ENCODE results near the gene ACSL3.

DNA sequence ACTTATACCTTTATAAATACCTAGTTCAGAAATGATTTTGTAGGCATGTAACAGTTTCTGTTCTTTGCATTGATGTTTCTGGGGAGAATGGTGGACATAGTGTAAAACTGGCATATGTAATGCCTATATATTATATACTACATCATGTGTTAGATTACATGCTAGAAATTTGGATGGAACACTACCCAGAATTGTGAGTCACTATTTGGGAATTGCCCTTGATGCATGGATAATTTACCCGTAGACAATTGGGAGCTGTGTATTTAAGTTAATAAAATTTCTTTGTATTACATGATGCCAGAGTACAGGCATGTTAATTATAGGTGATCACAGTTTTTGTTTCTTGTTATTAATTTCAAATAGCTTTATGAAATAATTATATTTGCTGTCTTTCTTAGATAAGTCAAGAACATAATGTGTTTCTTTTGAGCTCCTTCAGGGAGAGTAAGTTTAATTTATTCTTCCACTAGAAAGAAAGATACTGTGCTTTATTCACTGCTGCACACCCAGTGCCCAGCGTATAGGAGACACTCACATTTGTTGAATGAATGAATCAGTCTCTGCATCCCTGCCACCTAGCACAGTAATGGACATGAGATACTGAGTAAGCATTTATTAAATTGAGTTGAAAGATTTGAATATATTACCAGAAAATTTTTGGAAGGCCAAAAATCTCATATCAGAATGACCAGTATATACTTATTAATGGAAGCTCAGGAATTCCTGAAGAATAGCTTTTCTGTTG, 16.9 kb downstream of the ACSL3 start:
- no peak for TF ChIP-seq EZH2 (IDR thresholded peaks at IDR 0.05; ENCODE audit: borderline replicate concordance, insufficient read depth, low read depth, low read length, poor library complexity, severe bottlenecking)
- TF ChIP-seq, protein P1, sequence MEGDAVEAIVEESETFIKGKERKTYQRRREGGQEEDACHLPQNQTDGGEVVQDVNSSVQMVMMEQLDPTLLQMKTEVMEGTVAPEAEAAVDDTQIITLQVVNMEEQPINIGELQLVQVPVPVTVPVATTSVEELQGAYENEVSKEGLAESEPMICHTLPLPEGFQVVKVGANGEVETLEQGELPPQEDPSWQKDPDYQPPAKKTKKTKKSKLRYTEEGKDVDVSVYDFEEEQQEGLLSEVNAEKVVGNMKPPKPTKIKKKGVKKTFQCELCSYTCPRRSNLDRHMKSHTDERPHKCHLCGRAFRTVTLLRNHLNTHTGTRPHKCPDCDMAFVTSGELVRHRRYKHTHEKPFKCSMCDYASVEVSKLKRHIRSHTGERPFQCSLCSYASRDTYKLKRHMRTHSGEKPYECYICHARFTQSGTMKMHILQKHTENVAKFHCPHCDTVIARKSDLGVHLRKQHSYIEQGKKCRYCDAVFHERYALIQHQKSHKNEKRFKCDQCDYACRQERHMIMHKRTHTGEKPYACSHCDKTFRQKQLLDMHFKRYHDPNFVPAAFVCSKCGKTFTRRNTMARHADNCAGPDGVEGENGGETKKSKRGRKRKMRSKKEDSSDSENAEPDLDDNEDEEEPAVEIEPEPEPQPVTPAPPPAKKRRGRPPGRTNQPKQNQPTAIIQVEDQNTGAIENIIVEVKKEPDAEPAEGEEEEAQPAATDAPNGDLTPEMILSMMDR (IDR thresholded peaks at IDR 0.05): no peak
